H1 (cell line): ENCODE measurements around the gene TMEM35B. TPM values are rescaled to one million over a fixed set of nuclear protein-coding genes. Genes with fewer than 3 reads are reported as not detected.

ENCODE experiments used
- CTCF ChIA-PET: fragments of 300-600 bp; sonication (Branson Sonifier 250); formaldehyde crosslinking; loops from one replicate; lab custom pipeline; 2021; ENCODE audit not compliant: partially characterized antibody; lab: Charles Lee
- POLR2A ChIA-PET: fragments of 300-600 bp; sonication (Branson Sonifier 250); formaldehyde crosslinking; loops from one replicate; lab custom pipeline; 2021; ENCODE audit warnings: inconsistent platforms; ENCODE audit not compliant: partially characterized antibody; lab: Charles Lee
- DNase-seq, 2 experiments: peaks; one replicate each; pipeline versions ENCODE4 v3.0.0 to v3.0.0-alpha.2; 2010 to 2022; ENCODE audit warnings: low spot score in 2 of 2, low read depth in 1 of 2, mixed read lengths in 1 of 2
- FAIRE-seq: peaks from 2 replicates; lab custom pipeline; 2011; peaks lifted over from hg19 to GRCh38; lab: Jason Lieb, UNC
- H2AFZ ChIP-seq: 2 replicates; pipeline ENCODE4 v1.8.1; 2012; ENCODE audit warnings: low read length, inconsistent platforms
- H2AK5ac ChIP-seq: 2 replicates; pipeline ENCODE4 v1.6.1; 2013; ENCODE audit warnings: low read depth, low read length
- H2BK120ac ChIP-seq: replicated peaks from 2 replicates; pipeline ENCODE3; 2013; ENCODE audit warnings: low read depth, low read length, inconsistent platforms
- H2BK12ac ChIP-seq: 2 replicates; pipeline ENCODE4 v1.6.1; 2013; ENCODE audit warnings: low read depth, low read length
- H2BK15ac ChIP-seq: 2 replicates; pipeline ENCODE4 v1.6.1; 2013; ENCODE audit warnings: low read length
- H2BK20ac ChIP-seq: 2 replicates; pipeline ENCODE4 v1.6.1; 2013; ENCODE audit warnings: low read length
- H2BK5ac ChIP-seq: 2 replicates; pipeline ENCODE4 v1.6.1; 2013; ENCODE audit warnings: low read depth, low read length
- H3K14ac ChIP-seq: 2 replicates; pipeline ENCODE4 v1.6.1; 2013; ENCODE audit warnings: inconsistent platforms; ENCODE audit not compliant: insufficient read length
- H3K18ac ChIP-seq: 2 replicates; pipeline ENCODE4 v1.6.1; 2013; ENCODE audit warnings: low read length; ENCODE audit errors: extremely low read depth
- H3K23ac ChIP-seq: 2 replicates; pipeline ENCODE4 v1.6.1; 2013; ENCODE audit warnings: inconsistent platforms; ENCODE audit not compliant: insufficient read length
- H3K23me2 ChIP-seq: 2 replicates; pipeline ENCODE4 v1.6.1; 2013; ENCODE audit warnings: low read depth, low read length
- H3K27ac ChIP-seq: 2 replicates; pipeline ENCODE4 v1.6.1; 2011; ENCODE audit warnings: low read depth, low read length, inconsistent platforms
- H3K27me3 ChIP-seq, 4 experiments: replicated peaks in 1 of 4; 1 replicate in 1 of 4; 2 replicates in 3 of 4; pipeline versions ENCODE4 v1.6.1 to v1.8.1; 2011 to 2013; ENCODE audit warnings: low read length in 3 of 4, mild to moderate bottlenecking in 3 of 4, inconsistent platforms in 2 of 4, mixed read lengths in 2 of 4, moderate library complexity in 1 of 4; ENCODE audit not compliant: control insufficient read depth in 3 of 4, insufficient read depth in 3 of 4; ENCODE audit errors: extremely low read depth in 1 of 4
- H3K36me3 ChIP-seq, 4 experiments: 2 replicates each; pipeline versions ENCODE4 v1.6.1 to v1.8.1; 2011 to 2013; ENCODE audit warnings: mild to moderate bottlenecking in 4 of 4, low read length in 3 of 4, moderate library complexity in 2 of 4, control low read depth in 1 of 4, inconsistent platforms in 1 of 4; ENCODE audit not compliant: insufficient read depth in 4 of 4, control insufficient read depth in 2 of 4
- H3K4ac ChIP-seq: replicated peaks from 2 replicates; pipeline ENCODE3; 2013; ENCODE audit warnings: low read length, low read depth, mixed read lengths, inconsistent platforms; ENCODE audit not compliant: insufficient read length
- H3K4me1 ChIP-seq, 4 experiments: replicated peaks in 1 of 4; 1 replicate in 1 of 4; 2 replicates in 3 of 4; pipeline versions ENCODE4 v1.6.1 to v1.8.1; 2011 to 2013; ENCODE audit warnings: low read length in 3 of 4, inconsistent platforms in 2 of 4, mixed read lengths in 1 of 4; ENCODE audit not compliant: insufficient read depth in 4 of 4, control insufficient read depth in 3 of 4
- H3K4me2 ChIP-seq, 2 experiments: 2 replicates each; pipeline versions ENCODE4 v1.6.1 to v1.8.1; 2011 to 2013; ENCODE audit warnings: low read depth in 2 of 2, low read length in 2 of 2, control low read depth in 1 of 2, inconsistent platforms in 1 of 2, mild to moderate bottlenecking in 1 of 2; ENCODE audit not compliant: insufficient read depth in 1 of 2
- H3K4me3 ChIP-seq, 4 experiments: fragments of 200-600, 300-600 bp in 1 of 4; sonication (generic), shearing (Covaris generic), sonication (Bioruptor Twin) in 1 of 4; 2 replicates each; pipeline versions ENCODE4 v1.5.1 to v1.8.1; 2011 to 2016; ENCODE audit warnings: low read length in 4 of 4, low read depth in 3 of 4, control low read depth in 2 of 4, inconsistent platforms in 2 of 4, mild to moderate bottlenecking in 2 of 4, mixed read lengths in 1 of 4, moderate library complexity in 1 of 4; ENCODE audit not compliant: insufficient read depth in 2 of 4; ENCODE audit errors: extremely low read depth in 1 of 4
- H3K56ac ChIP-seq: replicated peaks from 2 replicates; pipeline ENCODE3; 2013; ENCODE audit warnings: low read depth, mild to moderate bottlenecking, mixed read lengths, low read length, inconsistent platforms; ENCODE audit not compliant: insufficient read length
- H3K79me1 ChIP-seq: 2 replicates; pipeline ENCODE4 v1.6.1; 2013; ENCODE audit warnings: low read depth, low read length, control low read depth
- H3K79me2 ChIP-seq, 2 experiments: 2 replicates each; pipeline versions ENCODE4 v1.6.1 to v1.8.1; 2012 to 2013; ENCODE audit warnings: low read length in 2 of 2, mild to moderate bottlenecking in 2 of 2, inconsistent platforms in 1 of 2; ENCODE audit not compliant: insufficient read depth in 2 of 2, control insufficient read depth in 1 of 2
- H3K9ac ChIP-seq, 4 experiments: replicated peaks in 1 of 4; 1 replicate in 1 of 4; 2 replicates in 3 of 4; pipeline versions ENCODE4 v1.6.1 to v1.8.1; 2011 to 2013; ENCODE audit warnings: low read depth in 3 of 4, low read length in 3 of 4, control low read depth in 2 of 4, mild to moderate bottlenecking in 2 of 4, moderate library complexity in 2 of 4, inconsistent platforms in 1 of 4; ENCODE audit errors: extremely low read depth in 1 of 4
- H3K9me3 ChIP-seq, 2 experiments: 2 replicates each; pipeline versions ENCODE4 v1.6.1 to v1.8.1; 2012 to 2013; ENCODE audit warnings: mild to moderate bottlenecking in 2 of 2, moderate library complexity in 2 of 2, control low read depth in 1 of 2, inconsistent platforms in 1 of 2, low read depth in 1 of 2, low read length in 1 of 2, mixed read lengths in 1 of 2; ENCODE audit not compliant: insufficient read depth in 2 of 2
- H4K20me1 ChIP-seq, 2 experiments: replicated peaks in 1 of 2; 2 replicates each; pipeline versions ENCODE3 to v1.8.1; 2011 to 2013; ENCODE audit warnings: inconsistent platforms in 2 of 2, low read length in 2 of 2, mild to moderate bottlenecking in 1 of 2; ENCODE audit not compliant: insufficient read depth in 2 of 2, control insufficient read depth in 1 of 2
- H4K5ac ChIP-seq: 2 replicates; pipeline ENCODE4 v1.6.1; 2013; ENCODE audit warnings: low read length, low read depth, mixed read lengths, inconsistent platforms; ENCODE audit not compliant: insufficient read length
- H4K8ac ChIP-seq: 2 replicates; pipeline ENCODE4 v1.8.0; 2013; ENCODE audit warnings: mild to moderate bottlenecking, moderate library complexity, low read length, inconsistent platforms; ENCODE audit not compliant: insufficient read depth; ENCODE audit errors: extremely low read depth
- H4K91ac ChIP-seq: replicated peaks from 2 replicates; pipeline ENCODE3; 2013; ENCODE audit warnings: low read length, mixed read lengths, inconsistent platforms; ENCODE audit not compliant: insufficient read length
- ATF3 ChIP-seq: IDR thresholded peaks from 2 replicates; pipeline ENCODE4 v1.6.1; 2011; ENCODE audit warnings: low read depth, mild to moderate bottlenecking, low read length; ENCODE audit not compliant: insufficient read depth
- CTBP2 ChIP-seq: IDR thresholded peaks from 2 replicates; pipeline ENCODE4 v1.7.0; 2011; ENCODE audit warnings: borderline replicate concordance, mild to moderate bottlenecking, moderate library complexity, mixed read lengths, low read length; ENCODE audit not compliant: insufficient read depth, insufficient read length
- JUND ChIP-seq: IDR thresholded peaks from 2 replicates; pipeline ENCODE4 v1.6.1; 2011; ENCODE audit warnings: mild to moderate bottlenecking, improper control_type of control experiment, low read length
- SIX5 ChIP-seq: IDR thresholded peaks from 2 replicates; pipeline ENCODE4 v1.6.1; 2011; ENCODE audit warnings: mild to moderate bottlenecking, low read depth, low read length
- SP1 ChIP-seq: IDR thresholded peaks from 2 replicates; pipeline ENCODE4 v1.6.1; 2011; ENCODE audit warnings: low read depth, low read length
- SP4 ChIP-seq: IDR thresholded peaks from 2 replicates; pipeline ENCODE4 v1.6.1; 2012; ENCODE audit warnings: low read length, inconsistent platforms
- TAF7 ChIP-seq: optimal IDR thresholded peaks from 2 replicates; pipeline ENCODE3; 2011; ENCODE audit warnings: low read depth, mild to moderate bottlenecking, inconsistent platforms, low read length, moderate library complexity, borderline replicate concordance
- WGBS, 2 experiments: shearing (Covaris generic) in 1 of 2; methylation state at CpG; one replicate each; pipeline versions ENCODE4 v1.1.6 to v1.1.7; 2013 to 2015; ENCODE audit warnings: low lambda C conversion rate in 2 of 2, mixed read lengths in 2 of 2, inconsistent platforms in 1 of 2, low coverage in 1 of 2, missing lambda C conversion rate in 1 of 2; ENCODE audit not compliant: insufficient replicate concordance in 2 of 2, insufficient coverage in 1 of 2, insufficient read length in 1 of 2; ENCODE audit errors: extremely low coverage in 1 of 2, missing lambda C conversion rate in 1 of 2; 5-methylcytosine and 5-hydroxymethylcytosine counted together
- long read RNA-seq, 2 experiments: library from RNA in 1 of 2; library from capped mRNA in 1 of 2; stranded (forward); transcript quantifications; one replicate each; pipeline ENCODE4 v2.0.0, GENCODE V29; 2021; ENCODE audit warnings: inconsistent platforms in 1 of 2
- polyA minus RNA-seq, 3 experiments: library from RNA; depleted of rRNA, polyadenylated mRNA; stranded (reverse); fragments of >200 nt; gene quantifications; 1 replicate in 2 of 3; 2 replicates in 1 of 3; pipeline ENCODE4 v1.2.3, GENCODE V29; 2011
- polyA plus RNA-seq, 7 experiments: library from polyadenylated mRNA; depleted of rRNA in 3 of 7; stranded (reverse) in 5 of 7; unstranded in 2 of 7; fragments of >200 nt in 5 of 7; fragments of 200-250 nt in 2 of 7; gene quantifications; 1 replicate in 5 of 7; 2 replicates in 1 of 7; 4 replicates in 1 of 7; pipeline versions ENCODE4 v1.2.1 to v1.2.3, GENCODE V29; 2011 to 2013; ENCODE audit warnings: missing spikeins in 2 of 7, mixed read lengths in 2 of 7
- total RNA-seq: library from RNA; stranded (reverse); fragmentation: NEBNext Ultra II Directional; extraction: Animal tissue kit (Norgen Biotek cat#: 25700); gene quantifications from 2 replicates; pipeline ENCODE4 v1.2.1, GENCODE V29; 2021

TMEM35B gene
- 9.3 and 10.2 TPM in 2 replicates for total RNA-seq
- polyA plus RNA-seq (2011; rRNA removed), result 16.0 and 31.1 TPM in 2 replicates
- 20.2 TPM for polyA plus RNA-seq (2011; cell fraction: cytosol; rRNA removed)
- 15.1 TPM for polyA plus RNA-seq (2011; cell fraction: nucleus; rRNA removed)
- polyA plus RNA-seq (2012, experiment 1 of 2), result 14.8 to 22.3 TPM (median 19.7 TPM) in 4 replicates
- polyA plus RNA-seq (2012, experiment 2 of 2), result 8.0 TPM
- polyA plus RNA-seq (2013, experiment 1 of 2), result 24.1 TPM
- 25.9 TPM for polyA plus RNA-seq (2013, experiment 2 of 2)
- polyA minus RNA-seq (2011; rRNA and poly(A)+ RNA removed), result 10.6 and 11.9 TPM in 2 replicates
- polyA minus RNA-seq (2011; cell fraction: cytosol; rRNA and poly(A)+ RNA removed), result 7.5 TPM
- polyA minus RNA-seq (2011; cell fraction: nucleus; rRNA and poly(A)+ RNA removed), result 5.1 TPM
- long read RNA-seq, experiment 1, transcript TMEM35B-201 (3 exons, 922 nt), result major isoform, 11 of 11 reads
- long read RNA-seq, experiment 1, partial matches to known transcripts, result 0 of 11 reads
- long read RNA-seq, experiment 1, other reads (novel, unspliced or antisense), result 0 of 11 reads
- long read RNA-seq, experiment 2, transcript TMEM35B-201 (3 exons, 922 nt), result major isoform, 41 of 41 reads
- long read RNA-seq, experiment 2, partial matches to known transcripts, result 0 of 41 reads
- long read RNA-seq, experiment 2, other reads (novel, unspliced or antisense), result 0 of 41 reads

- Histone ChIP-seq H2AK5ac (no peak within 1 kb of the TSS), H2AFZ (peak within 1 kb of the TSS; percentile 42; the same call in 1 of the 2 replicates), H2BK15ac (peak within 1 kb of the TSS; percentile 83; the same call in 1 of the 2 replicates), H2BK5ac (peak within 1 kb of the TSS; percentile 55; the same call in 1 of the 2 replicates), H3K4me1 (peaks cover 0 to 9% (median 2%) of the 10 kb centered on the region in 4 experiments; a peak in 3 of 7 replicates), H3K27me3 (no peaks in the 10 kb centered on the region; a peak in 1 of 7 replicates), H3K14ac (peak within 1 kb of the TSS; percentile 11), H4K5ac (peak within 1 kb of the TSS; percentile 62), H3K56ac (no peak within 1 kb of the TSS), H3K79me2 (no peaks in the 10 kb centered on the region), H3K23me2 (peaks cover 2% of the 10 kb centered on the region; the same call in 1 of the 2 replicates), H3K18ac (peak within 1 kb of the TSS; percentile 76), H3K9ac (peak within 1 kb of the TSS; percentile 39 to 80 (median 57)), H2BK12ac (no peak within 1 kb of the TSS), H3K27ac (no peak within 1 kb of the TSS), H3K23ac (no peak within 1 kb of the TSS), H3K79me1 (no peaks in the 10 kb centered on the region), H2BK120ac (no peak within 1 kb of the TSS), H3K9me3 (no peaks in the 10 kb centered on the region), H3K4ac (no peak within 1 kb of the TSS), H3K4me3 (peak within 1 kb of the TSS; percentile 47 to 88 (median 64)), H3K36me3 (no peaks in the 10 kb centered on the region), H3K4me2 (peak within 1 kb of the TSS; percentile 94), H2BK20ac (no peak within 1 kb of the TSS), H4K8ac (peak within 1 kb of the TSS; percentile 88), H4K91ac (no peak within 1 kb of the TSS), H4K20me1 (peaks cover 0 to 2% of the 10 kb centered on the region in 2 experiments)
- WGBS, 2 experiments, result 4% methylated on average over 40 of the region's 58 CpGs; no CpG with 5 or more reads in 1 of the 2 experiments
- DNase-seq (peak in 1 of 2 experiments; percentile 81), FAIRE-seq (no peak)
- ChIA-PET CTCF (interaction anchor here (0.9 to 1.7 kb wide), 7 partner anchors 10 to 125 kb away, joined by 3 to 4 read pairs (median 3); partner anchors contain the start of genes DLGAP3 and SMIM12), POLR2A (interaction anchor here (0.7 to 4.4 kb wide), 6 partner anchors 8 to 201 kb away, joined by 3 to 35 read pairs (median 5); partner anchors contain the start of gene ZMYM6)
- TF ChIP-seq SP1 (no peak), TAF7 (no peak), CTBP2 (no peak), ATF3 (no peak), JUND (no peak), SIX5 (no peak), SP4 (no peak)
Observed at GRCh38 chr1:34984793-34985608, at the start of gene TMEM35B. TSS of gene TMEM35B (minus strand) at chr1:34985347. CDS start at chr1:34985305, 42 bp downstream.
